ENCODE measurements around the gene DUSP16. TPM values are rescaled to one million over a fixed set of nuclear protein-coding genes. Genes with fewer than 3 reads are reported as not detected.

DUSP16 gene, protein sequence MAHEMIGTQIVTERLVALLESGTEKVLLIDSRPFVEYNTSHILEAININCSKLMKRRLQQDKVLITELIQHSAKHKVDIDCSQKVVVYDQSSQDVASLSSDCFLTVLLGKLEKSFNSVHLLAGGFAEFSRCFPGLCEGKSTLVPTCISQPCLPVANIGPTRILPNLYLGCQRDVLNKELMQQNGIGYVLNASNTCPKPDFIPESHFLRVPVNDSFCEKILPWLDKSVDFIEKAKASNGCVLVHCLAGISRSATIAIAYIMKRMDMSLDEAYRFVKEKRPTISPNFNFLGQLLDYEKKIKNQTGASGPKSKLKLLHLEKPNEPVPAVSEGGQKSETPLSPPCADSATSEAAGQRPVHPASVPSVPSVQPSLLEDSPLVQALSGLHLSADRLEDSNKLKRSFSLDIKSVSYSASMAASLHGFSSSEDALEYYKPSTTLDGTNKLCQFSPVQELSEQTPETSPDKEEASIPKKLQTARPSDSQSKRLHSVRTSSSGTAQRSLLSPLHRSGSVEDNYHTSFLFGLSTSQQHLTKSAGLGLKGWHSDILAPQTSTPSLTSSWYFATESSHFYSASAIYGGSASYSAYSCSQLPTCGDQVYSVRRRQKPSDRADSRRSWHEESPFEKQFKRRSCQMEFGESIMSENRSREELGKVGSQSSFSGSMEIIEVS
- 16.4 TPM for total RNA-seq
- long read RNA-seq, partial matches to known transcripts, result 1 of 6 reads
- long read RNA-seq, other reads (novel, unspliced or antisense), result 4 of 6 reads

DNA sequence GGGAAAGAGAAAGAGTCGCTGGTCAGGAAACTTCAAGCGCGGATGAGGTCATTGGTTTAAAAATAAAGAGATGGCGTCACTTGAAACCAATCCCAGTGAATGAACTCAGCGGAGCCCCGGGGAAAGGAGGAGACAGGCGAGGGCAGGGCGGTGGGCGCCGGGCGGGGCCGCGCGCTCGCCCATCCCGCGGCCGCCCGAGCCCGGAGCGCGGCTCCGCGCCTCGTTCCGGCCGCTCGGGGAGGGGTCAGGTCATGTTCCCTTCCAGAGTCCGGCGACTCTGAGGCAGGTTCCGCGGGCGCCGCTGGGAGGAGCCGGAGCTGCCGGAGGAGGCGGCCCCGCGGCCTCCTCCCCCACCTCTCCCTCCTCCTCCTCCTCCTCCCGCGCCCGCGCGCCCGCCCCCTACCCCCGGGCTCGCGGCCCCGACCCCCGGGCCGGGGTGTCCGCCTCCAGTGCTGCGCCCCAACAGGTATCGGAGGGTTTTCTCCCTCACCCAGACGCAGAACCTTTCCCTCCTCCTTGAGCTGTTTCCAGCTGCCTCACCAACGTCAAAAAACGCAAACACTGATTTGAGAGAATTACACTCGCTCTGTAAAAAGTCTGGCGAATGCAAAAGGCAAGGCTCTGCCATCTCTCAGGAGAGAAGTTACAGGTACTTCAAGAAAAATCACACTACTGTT is at the start of gene DUSP16:
Gene DUSP16 (minus strand): TSS at position 279 of the 677 bp plus-strand sequence. CDS start 41,765 bp downstream, outside the sequence.
- intact Hi-C loops (cut with micrococcal nuclease), result loop anchor here (5.0 to 10.0 kb wide), 2 partner anchors 152 to 185 kb away; partner anchors contain the start of gene CDKN1B
- H3K27ac ChIP-seq (replicated peaks), result peak within 1 kb of the TSS; percentile 100

DNA sequence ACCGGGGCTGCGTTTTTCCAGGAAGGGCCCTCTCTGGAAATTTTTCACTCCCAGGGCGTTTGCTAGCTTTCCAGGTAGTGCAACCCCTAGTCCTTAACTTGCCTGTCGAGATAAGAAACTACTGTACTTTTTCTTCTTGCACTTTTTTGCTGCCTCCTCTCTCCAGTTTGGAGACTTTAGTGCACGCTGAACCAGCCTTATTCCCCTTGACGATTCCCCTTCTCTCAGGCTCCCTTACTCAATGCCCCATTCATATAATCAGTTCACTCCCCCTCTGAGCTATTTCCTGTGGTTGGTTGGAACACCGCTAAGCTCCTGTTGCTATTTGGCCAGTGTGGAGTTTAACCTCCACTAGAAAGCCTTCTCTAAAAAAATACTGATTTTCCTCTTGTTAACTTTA is 49.7 kb upstream of the DUSP16 start:
- Histone ChIP-seq H3K4me3 (peak overlapping the region; percentile 90), H3K27ac (replicated peaks) (peak overlapping the region; percentile 96), H3K9me3 (replicated peaks) (no peaks in the 10 kb centered on the region), H3K27me3 (ENCODE audit: low read depth) (no peaks in the 10 kb centered on the region), H3K36me3 (no peaks in the 10 kb centered on the region), H3K4me1 (peaks cover 54% of the 10 kb centered on the region)
- TF ChIP-seq, protein P1, sequence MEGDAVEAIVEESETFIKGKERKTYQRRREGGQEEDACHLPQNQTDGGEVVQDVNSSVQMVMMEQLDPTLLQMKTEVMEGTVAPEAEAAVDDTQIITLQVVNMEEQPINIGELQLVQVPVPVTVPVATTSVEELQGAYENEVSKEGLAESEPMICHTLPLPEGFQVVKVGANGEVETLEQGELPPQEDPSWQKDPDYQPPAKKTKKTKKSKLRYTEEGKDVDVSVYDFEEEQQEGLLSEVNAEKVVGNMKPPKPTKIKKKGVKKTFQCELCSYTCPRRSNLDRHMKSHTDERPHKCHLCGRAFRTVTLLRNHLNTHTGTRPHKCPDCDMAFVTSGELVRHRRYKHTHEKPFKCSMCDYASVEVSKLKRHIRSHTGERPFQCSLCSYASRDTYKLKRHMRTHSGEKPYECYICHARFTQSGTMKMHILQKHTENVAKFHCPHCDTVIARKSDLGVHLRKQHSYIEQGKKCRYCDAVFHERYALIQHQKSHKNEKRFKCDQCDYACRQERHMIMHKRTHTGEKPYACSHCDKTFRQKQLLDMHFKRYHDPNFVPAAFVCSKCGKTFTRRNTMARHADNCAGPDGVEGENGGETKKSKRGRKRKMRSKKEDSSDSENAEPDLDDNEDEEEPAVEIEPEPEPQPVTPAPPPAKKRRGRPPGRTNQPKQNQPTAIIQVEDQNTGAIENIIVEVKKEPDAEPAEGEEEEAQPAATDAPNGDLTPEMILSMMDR (IDR thresholded peaks at IDR 0.05; ENCODE audit: borderline replicate concordance), result no peak
- intact Hi-C loops (cut with micrococcal nuclease), result no loop called here
- DNase-seq, result no peak

More for the DNA sequence above, at the start of gene DUSP16:
- Histone ChIP-seq H3K27me3 (ENCODE audit: low read depth) (no peaks in the 10 kb centered on the region), H3K9me3 (replicated peaks) (peaks cover 9% of the 10 kb centered on the region), H3K4me1 (peaks cover 34% of the 10 kb centered on the region), H3K4me3 (peak within 1 kb of the TSS; percentile 70), H3K36me3 (no peaks in the 10 kb centered on the region)
- TF ChIP-seq, protein P1 (IDR thresholded peaks at IDR 0.05; ENCODE audit: borderline replicate concordance), result peak; percentile 46
- peak; percentile 92 for DNase-seq

DNA sequence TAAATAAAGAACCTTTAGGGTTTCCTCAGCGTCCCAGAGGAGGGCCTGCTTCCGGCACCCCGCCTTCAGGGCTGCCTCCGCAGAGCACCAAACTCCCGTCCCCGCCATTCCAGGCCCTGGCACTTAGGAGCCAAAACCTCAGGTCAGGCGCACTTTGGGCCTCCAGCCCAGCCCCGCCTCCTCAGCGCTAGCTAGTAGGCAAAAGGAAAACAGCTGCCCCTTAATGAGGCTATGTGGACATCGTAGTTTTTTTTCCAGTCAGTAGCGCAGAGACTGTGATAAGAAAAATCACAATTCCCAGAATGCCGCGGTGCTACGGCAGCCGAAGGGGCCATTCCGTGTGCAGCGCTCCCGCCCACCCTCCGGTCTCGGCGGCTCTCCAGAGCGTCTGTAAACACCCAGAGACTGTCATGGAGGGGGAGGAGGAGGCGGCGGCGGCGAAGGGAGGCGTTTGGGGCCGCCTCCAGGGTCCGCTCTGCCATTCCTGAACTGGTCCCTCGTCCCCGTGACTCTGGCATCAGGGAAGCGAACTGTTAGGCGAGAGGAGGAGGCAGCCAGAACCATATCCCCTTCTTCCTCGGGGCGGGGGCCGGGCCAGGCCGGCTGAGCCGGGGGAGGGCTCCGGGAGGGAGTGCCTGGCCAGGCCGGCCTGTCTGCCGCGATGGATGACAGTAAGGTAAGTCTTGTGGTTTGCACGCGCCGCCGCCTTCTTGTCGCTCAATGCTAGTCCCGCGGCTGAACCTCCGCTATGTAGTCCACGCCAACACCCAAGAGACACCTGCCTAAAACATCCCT is 49.0 kb upstream of the DUSP16 start, which contains the start of gene CREBL2:
Gene CREBL2 (plus strand): TSS at position 365 of the 795 bp plus-strand sequence. CDS start 297 bp downstream, at position 662.
- Histone ChIP-seq H3K36me3 (no peaks in the 10 kb centered on the region), H3K9me3 (replicated peaks) (no peaks in the 10 kb centered on the region), H3K4me3 (peak within 1 kb of the TSS; percentile 90), H3K27me3 (ENCODE audit: low read depth) (no peaks in the 10 kb centered on the region), H3K4me1 (peaks cover 47% of the 10 kb centered on the region), H3K27ac (replicated peaks) (peak within 1 kb of the TSS; percentile 96)
- TF ChIP-seq, protein P1 (IDR thresholded peaks at IDR 0.05; ENCODE audit: borderline replicate concordance), result no peak
- intact Hi-C loops (cut with micrococcal nuclease), result no loop called here
- DNase-seq, result peak; percentile 94

DNA sequence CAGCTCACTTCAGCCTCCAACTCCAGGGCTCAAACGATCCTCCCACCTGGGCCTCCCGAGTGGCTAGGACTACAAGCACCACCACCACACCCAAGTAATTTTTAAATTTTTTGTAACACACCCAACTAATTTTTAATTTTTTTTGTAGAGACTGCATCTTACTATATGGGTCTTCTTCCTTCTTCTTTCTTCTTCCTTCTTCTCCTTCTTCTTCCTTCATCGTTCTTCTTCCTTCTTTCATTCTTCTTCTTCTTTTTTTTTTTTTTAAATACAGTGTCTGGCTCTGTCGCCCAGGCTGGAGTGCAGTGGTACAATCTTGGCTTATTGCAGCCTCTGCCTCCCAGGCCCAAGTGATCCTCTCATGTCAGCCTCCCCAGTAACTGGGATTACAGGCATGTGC is 48.0 kb upstream of the DUSP16 start:
- TF ChIP-seq, protein P1 (IDR thresholded peaks at IDR 0.05; ENCODE audit: borderline replicate concordance), result no peak
- intact Hi-C loops (cut with micrococcal nuclease), result no loop called here
- H3K27ac ChIP-seq (replicated peaks), result peak overlapping the region; percentile 96
- peaks cover 42% of the 10 kb centered on the region for H3K4me1 ChIP-seq
- no peaks in the 10 kb centered on the region for H3K9me3 ChIP-seq (replicated peaks)
- no peaks in the 10 kb centered on the region for H3K36me3 ChIP-seq
- no peak for DNase-seq
- peak overlapping the region; percentile 90 for H3K4me3 ChIP-seq
- no peaks in the 10 kb centered on the region for H3K27me3 ChIP-seq (ENCODE audit: low read depth)

Measured in left ventricle myocardium inferior (tissue), 1 donor.